ENCODE data around the gene FAM131A. TPM values are rescaled to one million over a fixed set of nuclear protein-coding genes. Genes with fewer than 3 reads are reported as not detected.

FAM131A gene
- total RNA-seq, 1 experiment from 2014 or later = 13.9 TPM

- Histone ChIP-seq H3K4me3 (no peak overlapping the region), H3K9me3 (replicated peaks) (no peaks in the 10 kb centered on the region), H3K36me3 (peaks cover 68% of the 10 kb centered on the region), H3K4me1 (replicated peaks) (no peaks in the 10 kb centered on the region), H3K27me3 (replicated peaks) (no peaks in the 10 kb centered on the region), H3K27ac (no peak overlapping the region)
- no peak for DNase-seq (ENCODE audit: low read depth in 1 of 2, low spot score in 2 of 2)
Observed at GRCh38 chr3:184307915-184308314, 29.5 kb upstream of the FAM131A start.

GRCh38 chr3:184308744-184309143, 28.7 kb upstream of the FAM131A start:
- H3K27ac ChIP-seq = no peak overlapping the region
- H3K4me1 ChIP-seq (replicated peaks) = no peaks in the 10 kb centered on the region
- no peak for DNase-seq (ENCODE audit: low read depth in 1 of 2, low spot score in 2 of 2)
- peaks cover 60% of the 10 kb centered on the region for H3K36me3 ChIP-seq
- no peak overlapping the region for H3K4me3 ChIP-seq
- H3K27me3 ChIP-seq (replicated peaks) = no peaks in the 10 kb centered on the region
- no peaks in the 10 kb centered on the region for H3K9me3 ChIP-seq (replicated peaks)

DNA sequence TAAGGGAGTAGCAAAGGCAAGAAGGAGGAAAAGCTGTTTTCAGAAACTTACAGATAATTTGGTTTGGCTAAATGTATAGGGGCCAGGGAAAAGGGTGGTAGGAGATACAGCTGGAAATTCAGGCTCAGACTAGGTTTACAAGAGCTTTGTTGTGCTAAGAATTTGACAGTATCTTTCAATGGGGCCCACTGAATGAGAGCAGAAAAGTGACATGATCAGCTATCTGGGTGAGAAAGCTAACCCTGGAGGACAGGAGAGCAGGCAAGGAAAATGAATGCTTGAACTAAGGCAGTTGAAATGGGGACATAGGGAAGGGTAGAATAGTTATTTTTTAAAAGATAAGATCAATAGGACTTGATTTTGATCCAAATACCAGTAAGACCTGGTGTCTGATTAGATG, 25.8 kb upstream of the FAM131A start:
- H3K4me1 ChIP-seq (replicated peaks) = peaks cover 7% of the 10 kb centered on the region
- H3K4me3 ChIP-seq = no peak overlapping the region
- H3K27ac ChIP-seq = no peak overlapping the region
- DNase-seq (ENCODE audit: low read depth in 1 of 2, low spot score in 2 of 2) = no peak
- H3K27me3 ChIP-seq (replicated peaks) = no peaks in the 10 kb centered on the region
- H3K9me3 ChIP-seq (replicated peaks) = no peaks in the 10 kb centered on the region
- peaks cover 48% of the 10 kb centered on the region for H3K36me3 ChIP-seq

DNA sequence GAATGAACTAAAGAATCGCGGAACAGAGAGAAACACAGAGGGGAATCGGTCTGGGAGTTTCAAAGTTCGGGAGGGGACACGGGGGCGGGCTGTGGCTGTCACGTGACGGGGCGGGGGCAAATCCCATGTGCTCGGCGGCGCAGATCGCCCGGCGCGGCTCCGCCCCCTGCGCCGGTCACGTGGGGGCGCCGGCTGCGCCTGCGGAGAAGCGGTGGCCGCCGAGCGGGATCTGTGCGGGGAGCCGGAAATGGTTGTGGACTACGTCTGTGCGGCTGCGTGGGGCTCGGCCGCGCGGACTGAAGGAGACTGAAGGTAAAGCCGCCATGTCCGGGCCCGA, 23.1 kb upstream of the FAM131A start, which contains the start of gene EIF4G1:
Gene EIF4G1 (plus strand): TSS at position 244 of the 337 bp plus-strand sequence. CDS start 1,191 bp downstream, outside the sequence.
- Histone ChIP-seq H3K27me3 (replicated peaks) (no peaks in the 10 kb centered on the region), H3K27ac (peak within 1 kb of the TSS; percentile 96), H3K4me3 (peak within 1 kb of the TSS; percentile 99), H3K9me3 (replicated peaks) (no peaks in the 10 kb centered on the region), H3K36me3 (peaks cover 48% of the 10 kb centered on the region), H3K4me1 (replicated peaks) (peaks cover 29% of the 10 kb centered on the region)
- peak; percentile 83 to 91 for DNase-seq (ENCODE audit: low read depth in 1 of 2, low spot score in 2 of 2)

DNA sequence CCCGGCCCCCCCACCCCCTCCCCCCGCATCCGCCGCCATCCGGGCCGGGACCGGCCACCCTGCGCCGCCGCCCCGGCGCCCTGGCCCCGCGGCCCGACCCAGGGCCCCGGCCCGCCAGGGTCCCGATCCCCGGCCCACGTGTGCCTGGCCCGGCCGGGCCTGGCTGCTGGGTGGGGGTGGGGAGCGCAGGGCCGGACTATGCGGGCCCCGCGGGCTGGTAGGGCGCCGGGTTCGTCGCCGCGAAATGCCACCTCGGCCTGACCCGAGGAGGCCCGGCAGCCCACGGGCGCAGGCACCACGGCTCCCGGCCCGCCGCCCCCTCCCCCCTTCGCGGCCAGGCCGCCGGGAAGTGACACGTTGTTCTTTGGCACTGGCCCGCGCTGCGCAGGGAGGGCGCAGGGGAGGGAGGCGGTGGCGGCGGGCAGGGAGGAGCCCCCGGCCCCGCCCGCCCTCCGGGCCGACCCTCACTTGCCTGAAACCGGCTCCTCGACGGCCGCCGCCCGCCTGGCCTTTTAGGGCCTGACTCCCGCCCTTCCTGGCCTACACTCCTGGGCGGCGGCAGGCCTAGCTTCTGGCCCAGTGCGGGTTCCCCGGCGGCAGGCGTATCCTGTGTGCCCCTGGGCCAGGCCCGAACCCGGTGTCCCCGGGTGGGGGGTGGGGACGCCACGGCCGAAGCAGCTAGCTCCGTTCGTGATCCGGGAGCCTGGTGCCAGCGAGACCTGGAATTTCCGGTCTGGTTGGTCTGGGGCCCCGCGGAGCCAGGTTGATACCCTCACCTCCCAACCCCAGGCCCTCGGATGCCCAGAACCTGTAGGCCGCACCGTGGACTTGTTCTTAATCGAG, 22.5 kb upstream of the FAM131A start:
- Histone ChIP-seq H3K27me3 (replicated peaks) (no peaks in the 10 kb centered on the region), H3K4me3 (peak overlapping the region; percentile 99), H3K9me3 (replicated peaks) (no peaks in the 10 kb centered on the region), H3K36me3 (peaks cover 50% of the 10 kb centered on the region), H3K4me1 (replicated peaks) (peaks cover 35% of the 10 kb centered on the region), H3K27ac (peak overlapping the region; percentile 96)
- peak; percentile 58 to 77 for DNase-seq (ENCODE audit: low read depth in 1 of 2, low spot score in 2 of 2)

GRCh38 chr3:184315543-184315867, 21.9 kb upstream of the FAM131A start:
- H3K4me1 ChIP-seq (replicated peaks) = peaks cover 41% of the 10 kb centered on the region
- peak overlapping the region; percentile 99 for H3K4me3 ChIP-seq
- H3K36me3 ChIP-seq = peaks cover 55% of the 10 kb centered on the region
- no peaks in the 10 kb centered on the region for H3K27me3 ChIP-seq (replicated peaks)
- peak overlapping the region; percentile 96 for H3K27ac ChIP-seq
- DNase-seq (ENCODE audit: low read depth in 1 of 2, low spot score in 2 of 2) = no peak
- no peaks in the 10 kb centered on the region for H3K9me3 ChIP-seq (replicated peaks)

DNA sequence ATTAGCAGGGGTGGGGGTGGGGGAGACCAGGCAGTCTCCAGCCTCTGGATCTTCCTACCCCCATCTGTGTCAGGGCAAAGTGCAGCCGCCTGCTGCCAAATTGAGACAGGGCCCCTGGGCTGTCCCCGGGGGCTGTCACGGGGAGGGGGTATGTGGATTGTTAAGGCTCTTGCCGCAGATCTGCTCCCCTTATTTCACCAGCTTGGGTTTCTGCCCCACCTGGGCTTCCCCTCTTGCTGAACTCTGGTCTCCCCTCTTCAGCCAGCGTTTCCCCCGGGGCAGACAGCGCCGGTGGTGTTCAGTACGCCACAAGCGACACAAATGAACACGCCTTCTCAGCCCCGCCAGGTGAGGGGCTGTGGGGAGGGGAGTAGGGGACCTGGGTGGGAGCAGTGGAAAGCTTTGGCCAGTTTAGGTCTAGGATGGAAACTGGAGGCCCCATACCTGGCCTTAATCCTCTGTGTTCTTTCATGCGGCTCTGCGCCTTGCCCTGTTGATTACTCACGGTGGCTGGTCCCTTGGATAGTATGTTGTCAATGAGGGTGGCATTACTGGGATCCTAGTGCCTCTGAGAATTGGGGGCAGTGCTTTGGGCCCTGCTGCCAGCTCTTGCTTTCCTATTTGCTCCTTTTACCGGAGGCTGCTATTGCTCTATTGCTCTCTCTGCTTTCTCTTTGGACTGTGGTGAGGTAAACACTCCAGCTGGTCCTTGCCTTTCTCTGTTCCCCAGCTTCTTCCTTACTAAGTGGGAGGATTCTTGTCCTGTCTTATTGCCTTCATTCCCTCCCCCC, 21.3 kb upstream of the FAM131A start:
- no peaks in the 10 kb centered on the region for H3K27me3 ChIP-seq (replicated peaks)
- no peak overlapping the region for H3K27ac ChIP-seq
- H3K36me3 ChIP-seq = peaks cover 60% of the 10 kb centered on the region
- H3K4me3 ChIP-seq = peak overlapping the region; percentile 99
- peaks cover 41% of the 10 kb centered on the region for H3K4me1 ChIP-seq (replicated peaks)
- no peaks in the 10 kb centered on the region for H3K9me3 ChIP-seq (replicated peaks)
- no peak for DNase-seq (ENCODE audit: low read depth in 1 of 2, low spot score in 2 of 2)

DNA sequence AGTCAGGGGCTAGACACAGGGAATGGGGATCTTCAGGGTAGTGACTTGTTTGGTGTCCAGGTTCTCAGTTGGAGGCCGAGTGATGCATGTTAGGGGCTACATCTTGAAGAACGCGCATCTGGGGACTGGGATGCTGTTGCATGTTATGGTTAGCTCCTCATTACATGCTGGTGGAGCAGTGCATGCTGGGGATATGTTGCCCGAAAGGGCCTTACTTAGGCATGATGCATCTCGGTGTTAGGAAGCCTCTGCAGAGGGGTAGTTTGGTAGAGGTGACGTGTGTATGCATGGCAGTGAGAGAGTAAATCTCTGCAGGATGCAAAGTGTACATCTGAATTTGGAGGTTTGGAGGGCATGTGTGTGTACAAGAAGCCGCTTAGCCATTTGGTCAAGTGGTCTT, 20.6 kb upstream of the FAM131A start:
- Histone ChIP-seq H3K36me3 (peaks cover 68% of the 10 kb centered on the region), H3K4me3 (peak overlapping the region; percentile 99), H3K27me3 (replicated peaks) (no peaks in the 10 kb centered on the region), H3K4me1 (replicated peaks) (peaks cover 41% of the 10 kb centered on the region), H3K27ac (no peak overlapping the region), H3K9me3 (replicated peaks) (no peaks in the 10 kb centered on the region)
- no peak for DNase-seq (ENCODE audit: low read depth in 1 of 2, low spot score in 2 of 2)

DNA sequence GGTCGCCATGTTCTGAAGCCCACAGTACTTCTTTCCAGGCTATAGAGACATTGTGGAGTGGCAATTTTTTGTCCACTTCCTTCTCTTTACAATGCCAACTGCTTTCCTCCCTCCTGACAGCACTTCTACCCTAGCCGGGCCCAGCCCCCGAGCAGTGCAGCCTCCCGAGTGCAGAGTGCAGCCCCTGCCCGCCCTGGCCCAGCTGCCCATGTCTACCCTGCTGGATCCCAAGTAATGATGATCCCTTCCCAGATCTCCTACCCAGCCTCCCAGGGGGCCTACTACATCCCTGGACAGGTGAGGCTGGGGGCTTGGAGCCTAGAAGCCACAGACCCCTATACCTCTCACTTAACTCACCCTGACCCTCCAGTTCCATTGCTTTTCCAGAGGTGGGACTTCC, 20.2 kb upstream of the FAM131A start:
- Histone ChIP-seq H3K27ac (no peak overlapping the region), H3K4me1 (replicated peaks) (peaks cover 41% of the 10 kb centered on the region), H3K36me3 (peaks cover 72% of the 10 kb centered on the region), H3K4me3 (no peak overlapping the region), H3K27me3 (replicated peaks) (no peaks in the 10 kb centered on the region), H3K9me3 (replicated peaks) (no peaks in the 10 kb centered on the region)
- DNase-seq (ENCODE audit: low read depth in 1 of 2, low spot score in 2 of 2) = no peak

GRCh38 chr3:184320104-184320445, 17.3 kb upstream of the FAM131A start:
- Histone ChIP-seq H3K4me3 (no peak overlapping the region), H3K4me1 (replicated peaks) (peaks cover 38% of the 10 kb centered on the region), H3K27me3 (replicated peaks) (no peaks in the 10 kb centered on the region), H3K27ac (peak overlapping the region; percentile 34; the same call in 1 of the 2 replicates), H3K36me3 (peaks cover 96% of the 10 kb centered on the region), H3K9me3 (replicated peaks) (no peaks in the 10 kb centered on the region)
- DNase-seq (ENCODE audit: low read depth in 1 of 2, low spot score in 2 of 2) = peak; percentile 71 to 96

- Histone ChIP-seq H3K4me1 (replicated peaks) (peaks cover 33% of the 10 kb centered on the region), H3K27me3 (replicated peaks) (no peaks in the 10 kb centered on the region), H3K27ac (no peak overlapping the region), H3K36me3 (peaks cover 98% of the 10 kb centered on the region), H3K9me3 (replicated peaks) (no peaks in the 10 kb centered on the region), H3K4me3 (no peak overlapping the region)
- DNase-seq (ENCODE audit: low read depth in 1 of 2, low spot score in 2 of 2) = no peak
Observed at GRCh38 chr3:184321666-184322065, 15.7 kb upstream of the FAM131A start.

DNA sequence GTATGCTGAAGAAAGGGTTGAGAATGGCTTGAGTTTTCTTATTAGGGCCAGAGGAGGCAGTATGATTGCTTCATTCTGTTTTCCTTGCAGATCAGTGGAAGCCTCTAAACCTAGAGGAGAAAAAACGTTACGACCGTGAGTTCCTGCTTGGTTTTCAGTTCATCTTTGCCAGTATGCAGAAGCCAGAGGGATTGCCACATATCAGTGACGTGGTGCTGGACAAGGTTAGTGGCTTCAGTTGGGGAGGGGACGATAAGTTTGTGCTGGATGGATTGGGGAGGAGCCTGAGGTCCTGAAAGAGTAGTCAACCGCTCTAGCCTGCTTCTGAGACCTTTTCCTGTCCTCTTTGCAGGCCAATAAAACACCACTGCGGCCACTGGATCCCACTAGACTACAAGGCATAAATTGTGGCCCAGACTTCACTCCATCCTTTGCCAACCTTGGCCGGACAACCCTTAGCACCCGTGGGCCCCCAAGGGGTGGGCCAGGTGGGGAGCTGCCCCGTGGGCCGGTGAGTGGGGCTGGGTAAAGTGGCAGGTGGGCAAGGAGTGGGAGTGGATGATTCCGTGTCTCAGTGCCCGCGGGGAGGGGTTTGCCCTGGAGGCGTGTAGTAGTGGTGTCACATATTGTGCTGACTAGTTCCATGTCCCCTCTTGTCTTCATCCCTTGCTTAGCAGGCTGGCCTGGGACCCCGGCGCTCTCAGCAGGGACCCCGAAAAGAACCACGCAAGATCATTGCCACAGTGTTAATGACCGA, 14.5 kb upstream of the FAM131A start:
- Histone ChIP-seq H3K36me3 (peaks cover 98% of the 10 kb centered on the region), H3K27ac (no peak overlapping the region)
- no peak for DNase-seq (ENCODE audit: low read depth in 1 of 2, low spot score in 2 of 2)

GRCh38 chr3:184323696-184324095, 13.7 kb upstream of the FAM131A start:
- no peak overlapping the region for H3K27ac ChIP-seq
- H3K4me1 ChIP-seq (replicated peaks) = peaks cover 18% of the 10 kb centered on the region
- no peaks in the 10 kb centered on the region for H3K27me3 ChIP-seq (replicated peaks)
- H3K4me3 ChIP-seq = no peak overlapping the region
- no peak for DNase-seq (ENCODE audit: low read depth in 1 of 2, low spot score in 2 of 2)
- H3K36me3 ChIP-seq = peaks cover 98% of the 10 kb centered on the region
- no peaks in the 10 kb centered on the region for H3K9me3 ChIP-seq (replicated peaks)

More for the DNA sequence above, 14.5 kb upstream of the FAM131A start:
- Histone ChIP-seq H3K4me3 (no peak overlapping the region), H3K4me1 (replicated peaks) (peaks cover 22% of the 10 kb centered on the region), H3K27me3 (replicated peaks) (no peaks in the 10 kb centered on the region), H3K9me3 (replicated peaks) (no peaks in the 10 kb centered on the region)

GRCh38 chr3:184325269-184325668, 12.1 kb upstream of the FAM131A start:
- peaks cover 2% of the 10 kb centered on the region for H3K4me1 ChIP-seq (replicated peaks)
- no peak overlapping the region for H3K27ac ChIP-seq
- peaks cover 100% of the 10 kb centered on the region for H3K36me3 ChIP-seq
- no peaks in the 10 kb centered on the region for H3K27me3 ChIP-seq (replicated peaks)
- H3K9me3 ChIP-seq (replicated peaks) = no peaks in the 10 kb centered on the region
- DNase-seq (ENCODE audit: low read depth in 1 of 2, low spot score in 2 of 2) = no peak
- H3K4me3 ChIP-seq = no peak overlapping the region
